HG03460 (cell line): ENCODE measurements around the gene PPP2CA.
"Not testable (repeated sequence)": the region's sequence is repeated elsewhere in the genome, so short reads cannot be mapped to it uniquely, and the experiment has no call there.

Source experiments
- ATAC-seq: cut with Tn5 transposase; IDR thresholded peaks from one replicate; pipeline ENCODE4 v1.9.1; 2021; ENCODE audit not compliant: unreplicated experiment

Gene PPP2CA

GRCh38 chr5:134203630-134204029 lies 22.2 kb downstream of the PPP2CA start:
- ATAC-seq: no peak

- ATAC-seq: no peak
Measured at GRCh38 chr5:134195666-134196065, 30.2 kb downstream of the PPP2CA start.

- ATAC-seq: no peak
Measured at GRCh38 chr5:134189031-134189430, 36.8 kb downstream of the PPP2CA start.

GRCh38 chr5:134188092-134188491 lies 37.8 kb downstream of the PPP2CA start:
- no peak for ATAC-seq

GRCh38 chr5:134184155-134185135 lies 41.4 kb downstream of the PPP2CA start:
- peak; percentile 80 for ATAC-seq

GRCh38 chr5:134183481-134183880 lies 42.4 kb downstream of the PPP2CA start:
- no peak for ATAC-seq

- no peak for ATAC-seq
Measured at GRCh38 chr5:134178096-134178419, 47.8 kb downstream of the PPP2CA start.

GRCh38 chr5:134177369-134178095 lies 48.3 kb downstream of the PPP2CA start:
- ATAC-seq: no peak

- ATAC-seq: peak; percentile 73
Measured at GRCh38 chr5:134176511-134177368, 49.1 kb downstream of the PPP2CA start, which contains the start of gene SKP1. Gene SKP1, minus strand, starts transcription at chr5:134176950. Its CDS starts 2,928 bp downstream, at chr5:134174022.

GRCh38 chr5:134175921-134176510 lies 49.9 kb downstream of the PPP2CA start:
- ATAC-seq: peak; percentile 16

GRCh38 chr5:134174841-134175839 lies 50.7 kb downstream of the PPP2CA start:
- ATAC-seq: no peak

GRCh38 chr5:134171972-134172371 lies 53.9 kb downstream of the PPP2CA start:
- ATAC-seq: no peak

- ATAC-seq: no peak
Measured at GRCh38 chr5:134162592-134162991, 63.3 kb downstream of the PPP2CA start.

GRCh38 chr5:134161513-134162395 lies 64.1 kb downstream of the PPP2CA start:
- ATAC-seq: no peak

- no peak for ATAC-seq
Measured at GRCh38 chr5:134153657-134154056, 72.2 kb downstream of the PPP2CA start.

- ATAC-seq: no peak
Measured at GRCh38 chr5:134153241-134153640, 72.6 kb downstream of the PPP2CA start.

- ATAC-seq: not testable (repeated sequence)
Measured at GRCh38 chr5:134152173-134152832, 73.6 kb downstream of the PPP2CA start.

GRCh38 chr5:134151723-134152122 lies 74.2 kb downstream of the PPP2CA start:
- no peak for ATAC-seq
